Colonic mucosa (tissue), 4 donors: Measurements from ENCODE around the gene ZNF398. TPM values are rescaled to one million over a fixed set of nuclear protein-coding genes. Genes with fewer than 3 reads are reported as not detected.

ENCODE experiments used
- DNase-seq: peaks from one replicate; pipeline ENCODE4 v3.0.0-alpha.2; 2020
- H3K27ac ChIP-seq: fragments of 200-600 bp; one replicate; pipeline ENCODE4 v1.8.0; 2021
- H3K27me3 ChIP-seq: fragments of 200-600 bp; one replicate; pipeline ENCODE4 v1.8.0; 2021
- H3K36me3 ChIP-seq: fragments of 200-600 bp; one replicate; pipeline ENCODE4 v1.8.0; 2021
- H3K4me1 ChIP-seq: fragments of 200-600 bp; one replicate; pipeline ENCODE4 v1.8.0; 2021; ENCODE audit warnings: mild to moderate bottlenecking
- H3K4me3 ChIP-seq: fragments of 200-600 bp; one replicate; pipeline ENCODE4 v1.8.0; 2021
- H3K9ac ChIP-seq, 2 donors: one replicate each; pipeline ENCODE4 v1.7.0; 2013; ENCODE audit warnings: control low read depth in 2 of 2, low read depth in 2 of 2, low read length in 2 of 2
- H3K9me3 ChIP-seq: fragments of 200-600 bp; one replicate; pipeline ENCODE4 v1.8.0; 2021
- intact Hi-C: fragments of 100-400 bp; cut with DNase I; formaldehyde crosslinking; loops from one replicate; pipeline ENCODE4 v1.14.1; 2022
- total RNA-seq, 2 donors: library from RNA; stranded (reverse); fragmentation: NEBNext Ultra II Directional in 1 of 2; extraction: Animal tissue kit (Norgen Biotek cat#: 25700) in 1 of 2; gene quantifications; one replicate each; pipeline ENCODE4 v1.2.1, GENCODE V29; 2021
- TF ChIP-seq, protein P1 (sequence below): fragments of 200-600 bp; IDR thresholded peaks from one replicate; pipeline ENCODE4 v1.8.0; 2022; ENCODE audit warnings: antibody characterized with exemption, mild to moderate bottlenecking
- donor health status: healthy.
- donor health status: DM: no; HTN: no; CAD: no.
- donor health status: DM: no; HTN: no; CAD: no.

The ZNF398 gene
- total RNA-seq, 2 donors from 2014 or later: 10.2 to 12.3 TPM

DNA sequence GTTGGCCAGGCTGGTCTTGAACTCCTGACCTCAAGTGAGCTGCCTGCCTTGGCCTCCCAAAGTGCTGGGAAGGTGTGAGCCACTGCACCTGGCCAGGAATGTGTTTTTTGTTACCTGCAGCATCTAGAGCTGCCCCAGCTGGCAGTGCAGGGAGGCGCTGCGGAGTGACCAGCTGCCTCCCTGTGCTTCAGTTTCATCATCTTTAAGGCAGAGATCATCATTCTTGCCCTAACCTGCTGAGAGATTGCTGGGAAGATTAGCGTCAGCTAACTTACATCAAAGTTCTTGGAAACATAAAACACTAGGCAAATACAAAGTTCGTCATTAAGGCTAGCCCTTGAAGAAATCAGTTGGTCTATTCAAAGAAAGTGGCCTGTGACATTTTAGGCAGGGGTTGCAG lies 50.4 kb downstream of the ZNF398 start:
- TF ChIP-seq, protein P1, sequence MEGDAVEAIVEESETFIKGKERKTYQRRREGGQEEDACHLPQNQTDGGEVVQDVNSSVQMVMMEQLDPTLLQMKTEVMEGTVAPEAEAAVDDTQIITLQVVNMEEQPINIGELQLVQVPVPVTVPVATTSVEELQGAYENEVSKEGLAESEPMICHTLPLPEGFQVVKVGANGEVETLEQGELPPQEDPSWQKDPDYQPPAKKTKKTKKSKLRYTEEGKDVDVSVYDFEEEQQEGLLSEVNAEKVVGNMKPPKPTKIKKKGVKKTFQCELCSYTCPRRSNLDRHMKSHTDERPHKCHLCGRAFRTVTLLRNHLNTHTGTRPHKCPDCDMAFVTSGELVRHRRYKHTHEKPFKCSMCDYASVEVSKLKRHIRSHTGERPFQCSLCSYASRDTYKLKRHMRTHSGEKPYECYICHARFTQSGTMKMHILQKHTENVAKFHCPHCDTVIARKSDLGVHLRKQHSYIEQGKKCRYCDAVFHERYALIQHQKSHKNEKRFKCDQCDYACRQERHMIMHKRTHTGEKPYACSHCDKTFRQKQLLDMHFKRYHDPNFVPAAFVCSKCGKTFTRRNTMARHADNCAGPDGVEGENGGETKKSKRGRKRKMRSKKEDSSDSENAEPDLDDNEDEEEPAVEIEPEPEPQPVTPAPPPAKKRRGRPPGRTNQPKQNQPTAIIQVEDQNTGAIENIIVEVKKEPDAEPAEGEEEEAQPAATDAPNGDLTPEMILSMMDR: no peak
- peaks cover 12% of the 10 kb centered on the region for H3K36me3 ChIP-seq
- no peak overlapping the region for H3K27ac ChIP-seq
- no peaks in the 10 kb centered on the region for H3K9me3 ChIP-seq
- H3K4me3 ChIP-seq: no peak overlapping the region
- intact Hi-C loops: loop anchor here (5.0 kb wide), 1 partner anchor 45 kb away; no protein-coding TSS in a partner anchor
- H3K9ac ChIP-seq: no peak overlapping the region
- H3K27me3 ChIP-seq: no peaks in the 10 kb centered on the region
- no peak for DNase-seq
- peaks cover 7% of the 10 kb centered on the region for H3K4me1 ChIP-seq

DNA sequence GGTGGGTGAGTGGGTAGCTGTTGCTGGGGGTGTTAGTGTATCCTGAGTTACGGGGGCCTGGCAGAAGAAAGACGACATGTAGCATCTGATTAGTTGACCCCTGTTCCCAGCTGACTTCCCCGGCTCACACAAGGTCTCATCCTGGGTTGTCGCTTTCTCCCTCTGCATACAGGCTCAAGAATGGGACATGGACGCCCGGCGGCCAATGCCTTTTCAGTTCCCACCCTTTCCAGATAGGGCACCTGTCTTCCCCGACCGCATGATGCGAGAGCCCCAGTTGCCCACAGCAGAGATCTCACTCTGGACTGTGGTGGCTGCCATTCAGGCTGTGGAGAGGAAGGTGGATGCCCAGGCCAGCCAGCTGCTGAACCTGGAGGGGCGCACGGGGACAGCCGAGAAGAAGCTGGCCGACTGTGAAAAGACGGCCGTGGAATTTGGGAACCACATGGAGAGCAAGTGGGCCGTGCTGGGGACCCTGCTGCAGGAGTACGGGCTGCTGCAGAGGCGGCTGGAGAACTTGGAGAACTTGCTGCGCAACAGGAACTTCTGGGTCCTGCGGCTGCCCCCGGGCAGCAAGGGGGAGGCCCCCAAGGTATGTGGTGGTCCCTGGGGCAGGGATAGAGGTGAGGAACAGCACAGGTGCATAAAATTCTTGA lies 51.0 kb downstream of the ZNF398 start:
- Histone ChIP-seq H3K36me3 (peaks cover 13% of the 10 kb centered on the region), H3K4me1 (peaks cover 7% of the 10 kb centered on the region), H3K9me3 (no peaks in the 10 kb centered on the region), H3K9ac (no peak overlapping the region), H3K4me3 (no peak overlapping the region), H3K27ac (no peak overlapping the region), H3K27me3 (no peaks in the 10 kb centered on the region)
- no peak for DNase-seq
- intact Hi-C loops: loop anchor here (5.0 kb wide), 1 partner anchor 44 kb away; no protein-coding TSS in a partner anchor
- TF ChIP-seq, protein P1: no peak

- H3K4me1 ChIP-seq: peaks cover 7% of the 10 kb centered on the region
- H3K27ac ChIP-seq: no peak overlapping the region
- H3K4me3 ChIP-seq: no peak overlapping the region
- H3K9ac ChIP-seq: no peak overlapping the region
- no peaks in the 10 kb centered on the region for H3K9me3 ChIP-seq
- intact Hi-C loops: loop anchor here (5.0 kb wide), 1 partner anchor 43 kb away; no protein-coding TSS in a partner anchor
- TF ChIP-seq, protein P1: no peak
- H3K27me3 ChIP-seq: no peaks in the 10 kb centered on the region
- no peak for DNase-seq
- peaks cover 20% of the 10 kb centered on the region for H3K36me3 ChIP-seq
Observed at GRCh38 chr7:149199234-149199995, 52.2 kb downstream of the ZNF398 start.

GRCh38 chr7:149202831-149203231 lies 55.6 kb downstream of the ZNF398 start:
- H3K27me3 ChIP-seq: no peaks in the 10 kb centered on the region
- H3K9me3 ChIP-seq: no peaks in the 10 kb centered on the region
- H3K4me1 ChIP-seq: no peaks in the 10 kb centered on the region
- peaks cover 20% of the 10 kb centered on the region for H3K36me3 ChIP-seq
- DNase-seq: no peak
- H3K9ac ChIP-seq: no peak overlapping the region
- TF ChIP-seq, protein P1: no peak
- intact Hi-C loops: no loop called here
- no peak overlapping the region for H3K4me3 ChIP-seq
- no peak overlapping the region for H3K27ac ChIP-seq

- intact Hi-C loops: no loop called here
- no peaks in the 10 kb centered on the region for H3K9me3 ChIP-seq
- no peak for DNase-seq
- no peak overlapping the region for H3K9ac ChIP-seq
- no peak overlapping the region for H3K4me3 ChIP-seq
- peaks cover 17% of the 10 kb centered on the region for H3K36me3 ChIP-seq
- no peak overlapping the region for H3K27ac ChIP-seq
- H3K4me1 ChIP-seq: no peaks in the 10 kb centered on the region
- TF ChIP-seq, protein P1: no peak
- no peaks in the 10 kb centered on the region for H3K27me3 ChIP-seq
Observed at GRCh38 chr7:149205690-149206381, 58.6 kb downstream of the ZNF398 start.
